LNCAP (cell line): ENCODE results near the gene TRA2B.

ENCODE experiments used
- CTCF ChIP-seq: fragments of 450-650 bp; IDR thresholded peaks from 2 replicates; pipeline ENCODE4 v1.5.1; 2017; ENCODE audit warnings: mild to moderate bottlenecking

TRA2B gene

GRCh38 chr3:185867650-185868049 lies 70.2 kb downstream of the TRA2B start:
- no peak for TF ChIP-seq CTCF

- TF ChIP-seq CTCF = no peak
These were observed 70.8 kb downstream of the TRA2B start for GRCh38 chr3:185866995-185867394.

GRCh38 chr3:185866555-185866954 lies 71.3 kb downstream of the TRA2B start:
- no peak for TF ChIP-seq CTCF
